H9 (cell line): ENCODE data around the gene NCDN. TPM values are rescaled to one million over a fixed set of nuclear protein-coding genes. Genes with fewer than 3 reads are reported as not detected.

Experiments
- DNase-seq: peaks from one replicate; pipeline ENCODE4 v3.0.0-alpha.2; 2017
- H2AFZ ChIP-seq: one replicate; pipeline ENCODE4 v1.6.1; 2013; ENCODE audit warnings: mild to moderate bottlenecking, low read length, control low read depth, moderate library complexity
- H2AK5ac ChIP-seq: 2 replicates; pipeline ENCODE4 v1.6.1; 2013; ENCODE audit warnings: low read length, control low read depth, mixed read lengths; ENCODE audit not compliant: insufficient read length
- H2BK120ac ChIP-seq: one replicate; pipeline ENCODE4 v1.6.1; 2013; ENCODE audit warnings: low read depth, mild to moderate bottlenecking, low read length, control low read depth, inconsistent platforms; ENCODE audit not compliant: poor library complexity, severe bottlenecking
- H2BK12ac ChIP-seq: 2 replicates; pipeline ENCODE4 v1.6.1; 2013; ENCODE audit warnings: low read length, control low read depth, mixed read lengths, low read depth; ENCODE audit not compliant: insufficient read length
- H2BK15ac ChIP-seq: 2 replicates; pipeline ENCODE4 v1.6.1; 2013; ENCODE audit warnings: low read depth, low read length, control low read depth
- H2BK20ac ChIP-seq: one replicate; pipeline ENCODE4 v1.6.1; 2013; ENCODE audit warnings: low read depth, mild to moderate bottlenecking, low read length, control low read depth, inconsistent platforms; ENCODE audit not compliant: poor library complexity, severe bottlenecking
- H2BK5ac ChIP-seq: 2 replicates; pipeline ENCODE4 v1.6.1; 2013; ENCODE audit warnings: low read length, control low read depth, mixed read lengths; ENCODE audit not compliant: insufficient read length
- H3K14ac ChIP-seq: 2 replicates; pipeline ENCODE4 v1.6.1; 2013; ENCODE audit warnings: low read length, control low read depth; ENCODE audit not compliant: insufficient read depth
- H3K18ac ChIP-seq: 2 replicates; pipeline ENCODE4 v1.6.1; 2013; ENCODE audit warnings: low read depth, mild to moderate bottlenecking, mixed read lengths, low read length, control low read depth; ENCODE audit not compliant: insufficient read length
- H3K23ac ChIP-seq: 2 replicates; pipeline ENCODE4 v1.6.1; 2013; ENCODE audit warnings: low read length, control low read depth, mixed read lengths, low read depth; ENCODE audit not compliant: insufficient read length
- H3K23me2 ChIP-seq: 2 replicates; pipeline ENCODE4 v1.6.1; 2013; ENCODE audit warnings: low read depth, mild to moderate bottlenecking, mixed read lengths, low read length, control low read depth; ENCODE audit not compliant: insufficient read length, poor library complexity, severe bottlenecking
- H3K27ac ChIP-seq: 2 replicates; pipeline ENCODE4 v1.5.1; 2013; ENCODE audit warnings: low read length, control low read depth, mixed read lengths, low read depth; ENCODE audit not compliant: insufficient read length
- H3K27me3 ChIP-seq: 2 replicates; pipeline ENCODE4 v1.6.1; 2013; ENCODE audit warnings: low read length, control low read depth, inconsistent platforms; ENCODE audit not compliant: insufficient read depth
- H3K4ac ChIP-seq: 2 replicates; pipeline ENCODE4 v1.6.1; 2013; ENCODE audit warnings: low read depth, mild to moderate bottlenecking, control low read depth, inconsistent platforms, low read length, moderate library complexity
- H3K4me1 ChIP-seq: 2 replicates; pipeline ENCODE4 v1.6.1; 2013; ENCODE audit warnings: low read length, control low read depth, inconsistent platforms; ENCODE audit not compliant: insufficient read depth
- H3K4me2 ChIP-seq: 2 replicates; pipeline ENCODE4 v1.6.1; 2013; ENCODE audit warnings: low read length, control low read depth, mixed read lengths; ENCODE audit not compliant: insufficient read length, insufficient read depth
- H3K56ac ChIP-seq: 2 replicates; pipeline ENCODE4 v1.6.1; 2013; ENCODE audit warnings: low read depth, mild to moderate bottlenecking, mixed read lengths, low read length, control low read depth; ENCODE audit not compliant: insufficient read length
- H3K79me1 ChIP-seq: 2 replicates; pipeline ENCODE4 v1.6.1; 2013; ENCODE audit warnings: low read depth, mild to moderate bottlenecking, moderate library complexity, low read length, control low read depth, inconsistent platforms; ENCODE audit not compliant: insufficient read depth, poor library complexity, severe bottlenecking
- H3K79me2 ChIP-seq: 2 replicates; pipeline ENCODE4 v1.6.1; 2013; ENCODE audit warnings: low read length, control low read depth, inconsistent platforms; ENCODE audit not compliant: insufficient read depth
- H3K9ac ChIP-seq: 2 replicates; pipeline ENCODE4 v1.6.1; 2013; ENCODE audit warnings: low read length, control low read depth, mixed read lengths; ENCODE audit not compliant: insufficient read length; ENCODE audit errors: extremely low read depth
- H3K9me3 ChIP-seq: one replicate; pipeline ENCODE4 v1.6.1; 2013; ENCODE audit warnings: low read depth, low read length, inconsistent platforms; ENCODE audit not compliant: control insufficient read depth
- H3T11ph ChIP-seq: one replicate; pipeline ENCODE4 v1.6.1; 2013; ENCODE audit warnings: mild to moderate bottlenecking, low read length, control low read depth, inconsistent platforms
- H4K20me1 ChIP-seq: one replicate; pipeline ENCODE4 v1.6.1; 2013; ENCODE audit not compliant: control insufficient read depth, insufficient read length, insufficient read depth
- H4K5ac ChIP-seq: 2 replicates; pipeline ENCODE4 v1.6.1; 2013; ENCODE audit warnings: low read depth, mild to moderate bottlenecking, mixed read lengths, low read length, control low read depth; ENCODE audit not compliant: insufficient read length
- H4K8ac ChIP-seq: replicated peaks from 2 replicates; pipeline ENCODE4 v1.6.1; 2013; ENCODE audit warnings: low read length, control low read depth, mixed read lengths, low read depth; ENCODE audit not compliant: insufficient read length
- H4K91ac ChIP-seq: 2 replicates; pipeline ENCODE4 v1.6.1; 2013; ENCODE audit warnings: low read depth, mild to moderate bottlenecking, moderate library complexity, mixed read lengths, low read length, control low read depth; ENCODE audit not compliant: insufficient read length
- H3K27ac Mint-ChIP-seq, 3 experiments: 2 replicates in 2 of 3; 3 replicates in 1 of 3; pipeline ENCODE4 v1.8.0; 2020 to 2021; ENCODE audit warnings: mixed read lengths in 3 of 3, mild to moderate bottlenecking in 1 of 3, moderate library complexity in 1 of 3
- H3K27me3 Mint-ChIP-seq: 2 replicates; pipeline ENCODE4 v1.8.0; 2021; ENCODE audit warnings: low read depth, mild to moderate bottlenecking, moderate library complexity, mixed read lengths
- H3K36me3 Mint-ChIP-seq, 3 experiments: 2 replicates in 2 of 3; 3 replicates in 1 of 3; pipeline ENCODE4 v1.8.0; 2020 to 2021; ENCODE audit warnings: low read depth in 3 of 3, mixed read lengths in 3 of 3; ENCODE audit not compliant: insufficient read depth in 1 of 3
- H3K4me1 Mint-ChIP-seq, 2 experiments: 2 replicates each; pipeline ENCODE4 v1.8.0; 2020; ENCODE audit warnings: mixed read lengths in 2 of 2
- H3K4me3 Mint-ChIP-seq, 2 experiments: 2 replicates in 1 of 2; 3 replicates in 1 of 2; pipeline ENCODE4 v1.8.0; 2020 to 2021; ENCODE audit warnings: mild to moderate bottlenecking in 2 of 2, mixed read lengths in 2 of 2, moderate library complexity in 1 of 2
- H3K9me3 Mint-ChIP-seq, 2 experiments: 2 replicates in 1 of 2; 3 replicates in 1 of 2; pipeline ENCODE4 v1.8.0; 2020; ENCODE audit warnings: mild to moderate bottlenecking in 2 of 2, mixed read lengths in 2 of 2, moderate library complexity in 1 of 2
- WGBS: extraction: QIAGEN DNeasy Blood & Tissue Kit; methylation state at CpG from one replicate; pipeline ENCODE4 v1.1.7; 2013; ENCODE audit warnings: missing lambda C conversion rate, low lambda C conversion rate, mixed read lengths; ENCODE audit not compliant: insufficient read length; ENCODE audit errors: extremely low coverage; 5-methylcytosine and 5-hydroxymethylcytosine counted together
- total RNA-seq: library from RNA; stranded (reverse); gene quantifications from 2 replicates; pipeline ENCODE4 v1.2.1, GENCODE V29; 2021
- TF ChIP-seq, protein P1 (sequence below): fragments of 200-600 bp; sonication (generic); conservative IDR thresholded peaks from 3 replicates; pipeline ENCODE4 v1.8.0; 2021; ENCODE audit warnings: antibody characterized with exemption, mild to moderate bottlenecking

The NCDN gene
- total RNA-seq, 1 experiment from 2014 or later: 44.2 TPM

DNA sequence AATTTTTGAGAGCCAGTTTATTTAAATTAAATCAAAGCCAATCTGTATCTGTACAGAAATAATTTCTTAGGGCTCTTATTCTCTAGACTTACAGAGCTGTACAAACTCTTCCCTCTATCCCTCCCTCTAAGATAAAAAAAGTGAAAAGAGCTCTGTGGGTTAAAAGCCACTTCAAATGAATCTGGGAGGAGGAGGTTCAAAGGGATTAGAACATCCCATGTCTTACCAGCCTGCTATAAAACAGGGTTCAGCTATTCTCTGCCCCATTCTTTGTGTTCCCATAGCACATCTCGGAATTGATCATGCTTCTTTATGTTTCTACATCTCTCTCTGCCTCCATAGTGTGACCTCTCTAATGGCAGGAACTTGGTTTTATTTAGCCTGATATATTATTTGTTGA, 19.8 kb upstream of the NCDN start:
- Mint-ChIP-seq H3K4me1 (peaks cover 46 to 57% of the 10 kb centered on the region in 2 experiments), H3K9me3 (no peaks in the 10 kb centered on the region), H3K27ac (peak overlapping the region in 1 of 3 experiments; percentile 28; a peak in 1 of 7 replicates)

More for the DNA sequence above, 19.8 kb upstream of the NCDN start:
- no peak overlapping the region for H3K9ac ChIP-seq
- no peak overlapping the region for H3T11ph ChIP-seq
- no peak overlapping the region for H3K4ac ChIP-seq
- no peak overlapping the region for H2BK120ac ChIP-seq
- no peak overlapping the region for H2BK12ac ChIP-seq
- Mint-ChIP-seq H3K4me3 (no peak overlapping the region), H3K27me3 (no peaks in the 10 kb centered on the region), H3K36me3 (peaks cover 9 to 20% (median 10%) of the 10 kb centered on the region in 3 experiments; a peak in 6 of 7 replicates)
- DNase-seq: no peak
- no peaks in the 10 kb centered on the region for H3K23me2 ChIP-seq
- H4K5ac ChIP-seq: no peak overlapping the region
- no peak overlapping the region for H4K91ac ChIP-seq
- peaks cover 6% of the 10 kb centered on the region for H3K79me1 ChIP-seq
- H4K8ac ChIP-seq: no peak overlapping the region
- TF ChIP-seq, protein P1, sequence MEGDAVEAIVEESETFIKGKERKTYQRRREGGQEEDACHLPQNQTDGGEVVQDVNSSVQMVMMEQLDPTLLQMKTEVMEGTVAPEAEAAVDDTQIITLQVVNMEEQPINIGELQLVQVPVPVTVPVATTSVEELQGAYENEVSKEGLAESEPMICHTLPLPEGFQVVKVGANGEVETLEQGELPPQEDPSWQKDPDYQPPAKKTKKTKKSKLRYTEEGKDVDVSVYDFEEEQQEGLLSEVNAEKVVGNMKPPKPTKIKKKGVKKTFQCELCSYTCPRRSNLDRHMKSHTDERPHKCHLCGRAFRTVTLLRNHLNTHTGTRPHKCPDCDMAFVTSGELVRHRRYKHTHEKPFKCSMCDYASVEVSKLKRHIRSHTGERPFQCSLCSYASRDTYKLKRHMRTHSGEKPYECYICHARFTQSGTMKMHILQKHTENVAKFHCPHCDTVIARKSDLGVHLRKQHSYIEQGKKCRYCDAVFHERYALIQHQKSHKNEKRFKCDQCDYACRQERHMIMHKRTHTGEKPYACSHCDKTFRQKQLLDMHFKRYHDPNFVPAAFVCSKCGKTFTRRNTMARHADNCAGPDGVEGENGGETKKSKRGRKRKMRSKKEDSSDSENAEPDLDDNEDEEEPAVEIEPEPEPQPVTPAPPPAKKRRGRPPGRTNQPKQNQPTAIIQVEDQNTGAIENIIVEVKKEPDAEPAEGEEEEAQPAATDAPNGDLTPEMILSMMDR: no peak
- H2BK5ac ChIP-seq: no peak overlapping the region
- H3K27ac ChIP-seq: no peak overlapping the region
- no peaks in the 10 kb centered on the region for H3K27me3 ChIP-seq
- no peak overlapping the region for H2AFZ ChIP-seq
- H3K9me3 ChIP-seq: no peaks in the 10 kb centered on the region
- H3K14ac ChIP-seq: no peak overlapping the region
- no peak overlapping the region for H2BK15ac ChIP-seq
- H3K4me2 ChIP-seq: no peak overlapping the region
- peaks cover 9% of the 10 kb centered on the region; the same call in 1 of the 2 replicates for H3K79me2 ChIP-seq
- H2AK5ac ChIP-seq: no peak overlapping the region
- WGBS: no CpG with 5 or more reads among the region's 1 CpG
- H3K4me1 ChIP-seq: peaks cover 14% of the 10 kb centered on the region
- H3K18ac ChIP-seq: no peak overlapping the region
- H2BK20ac ChIP-seq: no peak overlapping the region
- no peak overlapping the region for H3K23ac ChIP-seq
- no peaks in the 10 kb centered on the region for H4K20me1 ChIP-seq
- no peak overlapping the region for H3K56ac ChIP-seq
